Measurements from ENCODE around the gene XYLT1. TPM values are rescaled to one million over a fixed set of nuclear protein-coding genes. Genes with fewer than 3 reads are reported as not detected.

The XYLT1 gene
- total and polyA plus RNA-seq, 10 of the 15 experiments (the other 5 are each of a cell fraction or from before 2014, with no cell fraction given) = 0.88 to 14.8 (median 5.8) TPM

- no peak overlapping the region for H3K4me2 ChIP-seq (ENCODE audit: control insufficient read depth, insufficient read depth)
- POLR2A ChIA-PET = interaction anchor here (0.8 to 2.6 kb wide), 2 partner anchors 26 to 57 kb away, joined by 3 to 8 read pairs; no protein-coding TSS in a partner anchor
- no TSS peak for BruUV-seq (replicated peaks)
- ATAC-seq (peak; percentile 93), DNase-seq (ENCODE audit: low read depth, low spot score) (peak; percentile 53), FAIRE-seq (no peak)
- in situ Hi-C loops (cut with MboI) = no loop called here
- H3K4me3 ChIP-seq = no peak overlapping the region
- intact Hi-C loops (cut with micrococcal nuclease; ENCODE audit: unreplicated experiment) = loop anchor here (5.0 to 10.0 kb wide), 3 partner anchors 37 to 131 kb away; no protein-coding TSS in a partner anchor
- SMC1A ChIA-PET (ENCODE audit: uncharacterized antibody, unreplicated experiment) = interaction anchor here (0.6 to 6.3 kb wide), 13 partner anchors 12 to 158 kb away, joined by 3 to 30 read pairs (median 6); no protein-coding TSS in a partner anchor
- CTCF ChIA-PET = interaction anchor here (0.7 to 1.2 kb wide), 2 partner anchors 25 to 64 kb away, joined by 3 to 7 read pairs; no protein-coding TSS in a partner anchor
- 27% methylated on average over 9 of the region's 9 CpGs for WGBS (ENCODE audit: insufficient coverage, insufficient replicate concordance, low lambda C conversion rate, missing lambda C conversion rate)
- no peaks in the 10 kb centered on the region for H3K36me3 ChIP-seq (ENCODE audit: control insufficient read depth in 2 of 2, insufficient read depth in 2 of 2, low read length in 1 of 2)
- H3K79me2 ChIP-seq (ENCODE audit: control insufficient read depth, insufficient read depth, low read length) = no peaks in the 10 kb centered on the region
- no peaks in the 10 kb centered on the region for H3K27me3 ChIP-seq (replicated peaks in 1 of 2; ENCODE audit: control insufficient read depth in 2 of 2, insufficient read depth in 2 of 2, low read length in 1 of 2)
- H4K20me1 ChIP-seq (ENCODE audit: control insufficient read depth, insufficient read depth) = no peaks in the 10 kb centered on the region
- peak overlapping the region; percentile 22; the same call in 1 of the 2 replicates for H3K27ac ChIP-seq (ENCODE audit: control insufficient read depth, insufficient read depth)
- no peak overlapping the region for H3K9ac ChIP-seq (ENCODE audit: control insufficient read depth, insufficient read depth, low read length)
- H2AFZ ChIP-seq (ENCODE audit: control insufficient read depth, low read depth, low read length) = no peak overlapping the region
- RAD21 ChIA-PET (ENCODE audit: unreplicated experiment) = interaction anchor here (0.6 to 5.1 kb wide), 6 partner anchors 13 to 64 kb away, joined by 3 to 26 read pairs (median 4); no protein-coding TSS in a partner anchor
- peaks cover 13% of the 10 kb centered on the region for H3K4me1 ChIP-seq (ENCODE audit: control insufficient read depth, insufficient read depth, low read length)
- peaks cover 2% of the 10 kb centered on the region; the same call in 2 of the 3 replicates for H3K9me3 ChIP-seq (replicated peaks; ENCODE audit: control insufficient read depth, insufficient read depth, low read length)
- TF ChIP-seq SKIL (IDR thresholded peaks at IDR 0.05; ENCODE audit: low read depth, poor library complexity, severe bottlenecking) (peak; percentile 63), SP1 (IDR thresholded peaks at IDR 0.05; ENCODE audit: low read depth, low read length) (peak; percentile 16), FOXM1 (IDR thresholded peaks at IDR 0.05; ENCODE audit: low read depth, low read length) (peak; percentile 31; the same call in 1 of the 2 replicates), MEF2B (IDR thresholded peaks at IDR 0.05; ENCODE audit: partially characterized antibody, poor library complexity, severe bottlenecking) (peak; percentile 68), TARDBP (IDR thresholded peaks at IDR 0.05; ENCODE audit: borderline replicate concordance) (0 out of 2 replicates have a peak, but pooled peaks have one; percentile 44), SREBF2 (IDR thresholded peaks at IDR 0.05; ENCODE audit: low read length) (no peak), TBL1XR1 (IDR thresholded peaks at IDR 0.05; ENCODE audit: low read depth, low read length) (no peak), RUNX3 (IDR thresholded peaks at IDR 0.05; ENCODE audit: low read length) (peak; percentile 91), ZNF217 (IDR thresholded peaks at IDR 0.05) (peak; percentile 47; the same call in 1 of the 2 replicates), HDAC6 (IDR thresholded peaks at IDR 0.05; ENCODE audit: unreplicated experiment) (no peak), PBX3 (IDR thresholded peaks at IDR 0.05; ENCODE audit: insufficient replicate concordance, low read depth, low read length) (peak; percentile 52), TCF12 (IDR thresholded peaks at IDR 0.05; ENCODE audit: low read depth, low read length) (peak; percentile 69; the same call in 1 of the 2 replicates), CHD2 (IDR thresholded peaks at IDR 0.05; ENCODE audit: borderline replicate concordance, low read depth, low read length) (0 out of 2 replicates have a peak, but pooled peaks have one; percentile 59), EED (IDR thresholded peaks at IDR 0.05; ENCODE audit: low read depth) (peak; percentile 72), IRF3 (IDR thresholded peaks at IDR 0.05) (no peak), CHD1 (IDR thresholded peaks at IDR 0.05; ENCODE audit: low read depth, low read length) (no peak)
- TF ChIP-seq, protein P1, sequence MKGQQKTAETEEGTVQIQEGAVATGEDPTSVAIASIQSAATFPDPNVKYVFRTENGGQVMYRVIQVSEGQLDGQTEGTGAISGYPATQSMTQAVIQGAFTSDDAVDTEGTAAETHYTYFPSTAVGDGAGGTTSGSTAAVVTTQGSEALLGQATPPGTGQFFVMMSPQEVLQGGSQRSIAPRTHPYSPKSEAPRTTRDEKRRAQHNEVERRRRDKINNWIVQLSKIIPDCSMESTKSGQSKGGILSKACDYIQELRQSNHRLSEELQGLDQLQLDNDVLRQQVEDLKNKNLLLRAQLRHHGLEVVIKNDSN (IDR thresholded peaks at IDR 0.05; ENCODE audit: borderline replicate concordance, extremely low read length, insufficient read depth, low read depth, low read length) = no peak
These were observed 66.8 kb downstream of the XYLT1 start for GRCh38 chr16:17403859-17404545.

Measured in GM12878 (cell line).